HEK293 (cell line): Measurements from ENCODE around the gene PYDC1.

Experiments
- CTCF ChIP-seq: fragments of 450-650 bp; formaldehyde crosslinking; IDR thresholded peaks from 2 replicates; pipeline ENCODE4 v1.5.1; 2016; ENCODE audit warnings: missing biosample characterization, missing genetic modification characterization
- YY1 ChIP-seq: fragments of 450-650 bp; formaldehyde crosslinking; IDR thresholded peaks from 2 replicates; pipeline ENCODE4 v1.5.1; 2018; ENCODE audit warnings: missing biosample characterization, missing genetic modification characterization
- ZBTB6 ChIP-seq: fragments of 450-650 bp; formaldehyde crosslinking; IDR thresholded peaks from 2 replicates; pipeline ENCODE4 v1.5.1; 2017; ENCODE audit warnings: missing biosample characterization, missing genetic modification characterization
- ZBTB7A ChIP-seq: fragments of 450-650 bp; formaldehyde crosslinking; IDR thresholded peaks from 2 replicates; pipeline ENCODE4 v1.5.1; 2016; ENCODE audit warnings: low read depth, missing biosample characterization, missing genetic modification characterization
- ZNF280C ChIP-seq: fragments of 450-650 bp; formaldehyde crosslinking; IDR thresholded peaks from 2 replicates; pipeline ENCODE4 v1.5.1; 2016; ENCODE audit warnings: missing biosample characterization, missing genetic modification characterization
- ZSCAN16 ChIP-seq: fragments of 450-650 bp; formaldehyde crosslinking; IDR thresholded peaks from 2 replicates; pipeline ENCODE4 v1.5.1; 2016; ENCODE audit warnings: missing biosample characterization, missing genetic modification characterization

GRCh38 chr16:31177136-31177535, 39.8 kb downstream of the PYDC1 start:
- TF ChIP-seq ZBTB7A (tag by site-specific recombination) (no peak), ZNF280C (tag by site-specific recombination) (no peak), CTCF (no peak), ZSCAN16 (tag by site-specific recombination) (no peak), ZBTB6 (tag by site-specific recombination) (no peak), YY1 (tag by site-specific recombination) (no peak)
